Adrenal gland (tissue), 5 donors: ENCODE data around the gene CLEC4E.
"Not testable (repeated sequence)": the region's sequence is repeated elsewhere in the genome, so short reads cannot be mapped to it uniquely, and the experiment has no call there.

Source experiments
- CTCF ChIP-seq, 6 experiments: fragments of 450-650 bp in 4 of 6; fragments of 200-600 bp in 2 of 6; sonication (generic) in 1 of 6; IDR thresholded peaks; 1 replicate in 5 of 6; 2 replicates in 1 of 6; pipeline versions ENCODE4 v1.5.1 to v1.8.0; 2016 to 2021; ENCODE audit warnings: antibody characterized with exemption in 6 of 6, mild to moderate bottlenecking in 2 of 6, moderate library complexity in 1 of 6
- POLR2A ChIP-seq, 2 donors: fragments of 450-650 bp; IDR thresholded peaks; one replicate each; pipeline ENCODE4 v1.6.1; 2017; ENCODE audit warnings: antibody characterized with exemption in 2 of 2, mild to moderate bottlenecking in 2 of 2, moderate library complexity in 1 of 2
- donor health status: DM: no; HTN: no; CAD: no.

DNA sequence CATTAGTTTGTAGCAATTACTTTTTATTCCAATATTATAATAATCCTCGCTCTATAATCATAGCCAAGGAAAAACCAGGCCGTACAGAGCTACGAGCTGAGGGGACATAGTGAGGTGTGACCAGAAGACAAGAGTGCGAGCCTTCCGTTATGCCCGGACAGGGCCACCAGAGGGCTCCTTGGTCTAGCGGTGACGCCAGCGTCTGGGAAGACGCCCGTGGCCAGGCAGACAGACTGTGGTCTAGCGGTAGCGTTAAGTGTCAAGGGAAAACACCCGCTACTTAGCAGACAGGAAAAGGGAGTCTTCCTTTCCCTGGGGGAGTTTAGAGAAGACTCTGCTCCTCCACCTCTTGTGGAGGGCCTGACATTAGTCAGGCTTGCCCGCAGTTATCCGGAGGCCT is 2.9 kb downstream of the CLEC4E start:
- not testable (repeated sequence) for TF ChIP-seq POLR2A, CTCF (IDR thresholded peaks at IDR 0.05)
